ENCODE measurements around the gene GPR150.

Gene GPR150

DNA sequence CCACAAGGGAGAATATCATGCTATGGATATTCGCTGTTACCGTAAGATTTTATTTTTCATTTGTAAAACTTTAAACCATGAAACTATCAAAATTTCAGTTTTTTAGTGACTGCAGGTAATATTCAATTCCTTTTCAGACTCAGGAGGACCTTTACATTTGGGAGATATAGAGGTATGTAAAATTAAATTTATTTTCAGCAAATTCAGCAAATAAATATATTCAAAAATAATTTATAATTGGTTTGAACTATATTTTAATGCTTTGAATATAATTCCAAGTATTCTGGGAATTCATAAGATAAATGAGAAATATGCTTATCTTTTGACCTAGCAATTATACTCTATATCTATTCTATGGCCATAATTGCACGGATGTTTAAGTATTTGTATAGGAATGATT, 34.3 kb downstream of the GPR150 start:
- no peak for DNase-seq

DNA sequence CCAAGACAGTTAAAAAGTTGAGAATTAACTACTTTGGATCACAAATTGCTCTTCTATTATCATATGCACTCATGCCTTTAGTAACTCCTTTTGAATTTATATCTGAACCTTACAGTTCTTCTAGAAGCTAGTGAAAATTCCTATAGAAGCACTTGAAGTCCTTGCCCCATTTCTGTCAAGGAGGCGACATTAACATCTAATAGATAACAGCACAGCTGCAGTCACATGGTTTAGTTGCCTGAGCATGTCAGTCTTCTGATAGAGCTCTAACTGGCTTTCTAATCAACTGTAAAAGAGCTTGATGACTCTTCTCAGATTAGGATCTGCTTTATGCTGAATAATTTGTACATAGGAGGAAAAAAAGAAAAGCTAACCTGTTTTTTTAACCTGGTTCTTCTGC, 35.7 kb downstream of the GPR150 start:
- no peak for DNase-seq

DNA sequence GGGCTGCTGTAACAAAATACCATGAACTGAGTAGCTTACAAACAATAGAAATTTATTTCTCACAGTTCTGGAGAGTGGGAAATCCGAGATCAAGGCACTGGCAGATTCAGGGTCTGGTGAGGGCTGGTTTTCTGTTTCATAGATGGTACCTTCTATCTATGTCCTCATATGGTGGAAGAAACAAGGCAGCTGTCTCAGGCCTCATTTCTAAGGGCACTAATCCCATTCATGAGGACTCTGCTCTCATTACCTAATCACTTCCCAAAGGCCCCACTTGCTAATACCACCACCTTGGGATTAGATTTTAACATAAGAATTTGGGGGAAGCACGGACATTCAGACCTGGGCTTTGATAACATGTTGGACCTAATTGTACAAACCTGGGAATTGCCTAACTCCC, 40.2 kb downstream of the GPR150 start:
- DNase-seq: no peak

DNA sequence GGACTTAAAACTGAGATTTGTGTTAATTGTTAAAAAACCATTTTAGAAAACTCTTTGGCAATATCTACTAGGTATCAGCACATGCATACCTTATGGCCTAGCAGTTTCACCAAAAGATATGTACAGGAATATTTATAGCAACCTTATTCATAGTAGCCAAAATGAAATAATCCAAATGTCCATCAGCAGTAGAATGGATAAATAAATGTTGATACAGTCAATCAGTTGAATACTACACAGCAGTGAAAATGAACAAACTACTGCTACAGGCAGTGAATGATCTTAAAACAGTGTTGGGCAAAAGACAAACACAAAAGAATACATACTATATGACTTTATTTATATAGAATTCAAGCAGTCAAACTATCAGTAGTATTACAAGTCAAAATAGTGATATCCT, 43.1 kb downstream of the GPR150 start:
- no peak for DNase-seq

DNA sequence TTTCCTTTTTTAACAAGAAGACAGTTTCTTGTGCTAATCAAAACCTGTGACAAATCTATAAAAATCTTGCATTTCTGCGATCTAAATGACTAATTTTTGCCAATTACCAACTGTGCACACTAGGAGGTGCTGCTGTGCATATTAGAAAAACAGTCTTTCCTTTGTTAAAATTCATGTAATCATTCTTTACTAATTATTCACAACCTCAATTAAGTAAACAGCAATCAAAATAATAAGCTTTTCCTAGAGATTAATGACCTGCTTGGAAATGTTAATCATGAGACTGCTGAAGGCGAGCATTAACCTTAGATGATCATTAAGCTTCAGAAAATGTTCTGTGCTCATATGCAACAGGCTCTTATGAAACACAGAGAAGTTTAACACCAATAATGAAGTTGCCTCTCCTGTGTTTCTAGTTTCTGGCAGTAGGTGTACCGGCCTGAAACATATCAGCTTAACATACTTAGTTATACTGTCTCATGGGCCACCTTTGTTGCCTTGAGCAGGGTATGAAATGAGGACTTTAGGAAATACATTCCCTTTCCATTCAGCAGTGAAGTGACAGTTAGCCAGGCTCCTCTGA, 44.4 kb downstream of the GPR150 start:
- no peak for DNase-seq

DNA sequence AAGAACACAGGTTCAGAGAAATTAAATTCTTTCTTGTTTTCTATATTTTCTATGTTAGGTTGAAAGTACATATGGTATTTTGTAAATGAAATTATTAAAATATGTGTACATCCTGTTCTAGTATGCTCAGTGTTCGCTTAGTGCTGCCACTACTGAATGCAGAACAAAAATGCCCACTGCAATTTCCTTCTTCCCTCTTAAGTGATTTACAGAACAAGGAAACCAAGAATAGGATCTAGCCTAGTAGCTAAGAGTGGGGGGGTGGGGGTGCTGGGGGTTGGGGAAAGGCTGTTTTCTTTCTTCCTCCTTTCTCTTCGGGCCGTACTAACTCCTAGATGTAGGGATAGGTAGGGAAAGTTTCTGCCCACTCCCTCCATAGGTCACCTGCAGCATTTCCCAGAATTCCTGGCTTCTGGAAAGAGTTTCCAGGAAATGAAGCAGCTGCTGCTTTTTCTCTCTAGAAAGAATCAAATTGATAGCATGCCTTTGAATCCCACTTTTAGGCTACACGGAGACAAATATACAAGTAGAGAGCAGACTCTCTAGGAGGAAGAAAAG, 47.3 kb downstream of the GPR150 start:
- no peak for DNase-seq

DNA sequence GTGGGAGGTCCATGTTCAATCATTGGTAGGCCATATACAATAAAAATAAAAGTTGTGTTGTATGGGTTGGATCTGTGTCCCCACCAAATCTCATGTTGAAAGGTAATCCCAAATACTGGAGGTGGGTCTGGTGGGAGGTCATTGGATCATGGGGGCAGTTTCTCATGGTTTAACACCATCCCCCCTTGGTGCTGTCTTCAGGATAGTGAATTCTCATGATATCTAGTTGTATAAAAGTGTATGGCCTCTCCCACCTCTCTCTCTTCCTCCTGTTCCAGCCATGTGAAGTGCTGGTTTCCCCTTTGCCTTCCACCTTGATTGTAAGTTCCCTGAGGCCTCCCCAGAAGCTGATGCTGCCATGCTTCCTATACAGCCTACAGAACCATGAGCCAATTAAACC, 47.8 kb downstream of the GPR150 start:
- no peak for DNase-seq

DNA sequence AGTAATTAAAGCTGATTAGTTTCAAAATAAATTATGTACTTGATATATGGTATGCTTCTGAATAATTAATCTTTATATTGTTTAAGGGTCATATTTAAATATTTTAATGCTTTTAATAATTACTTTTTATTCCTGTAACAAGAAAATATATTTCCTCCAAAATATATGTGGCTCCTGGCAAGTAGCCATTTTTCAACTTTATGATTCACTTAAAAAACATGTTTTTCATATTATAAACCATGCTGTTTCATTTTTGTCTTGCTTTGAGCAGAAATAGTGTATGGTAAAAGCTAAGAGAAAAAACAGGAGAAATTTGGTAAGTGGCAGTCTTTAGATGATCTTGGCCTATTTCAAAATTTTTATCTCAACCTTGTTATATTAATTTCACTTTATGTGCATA, 48.3 kb downstream of the GPR150 start:
- no peak for DNase-seq

DNA sequence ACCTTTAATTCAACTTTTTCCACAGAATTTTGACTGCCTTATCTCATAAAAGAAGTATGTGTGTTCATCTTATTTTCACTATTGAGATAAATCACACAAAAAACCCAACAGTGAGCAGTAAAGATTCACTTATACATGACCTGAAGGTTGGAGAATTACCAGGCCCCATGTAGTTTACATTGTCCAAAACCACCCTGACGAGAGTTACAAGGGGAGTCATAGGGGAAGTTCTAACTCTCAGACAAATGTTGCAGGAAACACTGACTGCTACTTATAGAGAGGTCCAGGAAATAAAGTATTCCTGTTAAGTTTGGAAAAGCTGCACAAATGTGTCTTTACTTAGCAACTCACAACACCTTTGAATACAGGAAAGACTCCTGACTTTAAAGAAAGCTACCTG, 48.8 kb downstream of the GPR150 start:
- DNase-seq: no peak

DNA sequence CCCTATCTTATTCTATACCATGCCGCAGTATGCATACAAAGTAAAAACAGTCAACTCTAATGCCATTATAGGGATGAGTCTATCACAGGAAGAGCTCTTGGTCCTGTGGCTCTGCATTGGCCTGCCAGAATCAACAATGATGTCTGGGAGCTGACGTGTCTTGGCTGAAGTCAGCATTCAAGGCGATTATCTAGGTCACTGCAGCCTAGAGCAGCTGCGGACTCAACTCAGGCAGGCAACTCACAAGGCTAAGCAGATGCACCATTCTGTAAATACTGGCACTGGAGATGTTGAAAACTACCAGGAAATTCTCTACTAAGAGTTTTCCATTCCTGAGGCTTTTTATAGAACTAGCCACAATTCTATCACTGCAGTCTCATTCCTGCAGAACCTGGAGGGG, 49.7 kb downstream of the GPR150 start:
- DNase-seq: peak; percentile 20

DNA sequence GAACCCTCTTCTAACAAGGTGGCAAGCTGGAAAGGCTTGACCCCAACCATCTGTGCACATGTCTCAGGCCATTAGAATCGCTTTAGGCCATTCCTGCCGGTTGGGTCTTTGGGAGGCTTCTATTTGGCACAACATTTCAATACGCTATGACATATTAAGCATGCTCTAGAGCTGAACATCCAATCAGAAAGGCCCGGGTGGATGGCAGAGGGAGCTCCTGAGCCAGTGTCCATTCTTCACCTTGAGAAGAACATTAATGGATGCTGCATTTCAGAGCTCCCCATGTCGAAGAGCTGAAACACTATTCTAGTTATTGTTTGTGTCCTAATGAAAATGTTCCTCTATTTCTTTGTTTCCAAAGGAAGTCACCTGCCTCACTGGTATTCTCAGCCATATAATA, 50.1 kb downstream of the GPR150 start:
- DNase-seq: no peak

DNA sequence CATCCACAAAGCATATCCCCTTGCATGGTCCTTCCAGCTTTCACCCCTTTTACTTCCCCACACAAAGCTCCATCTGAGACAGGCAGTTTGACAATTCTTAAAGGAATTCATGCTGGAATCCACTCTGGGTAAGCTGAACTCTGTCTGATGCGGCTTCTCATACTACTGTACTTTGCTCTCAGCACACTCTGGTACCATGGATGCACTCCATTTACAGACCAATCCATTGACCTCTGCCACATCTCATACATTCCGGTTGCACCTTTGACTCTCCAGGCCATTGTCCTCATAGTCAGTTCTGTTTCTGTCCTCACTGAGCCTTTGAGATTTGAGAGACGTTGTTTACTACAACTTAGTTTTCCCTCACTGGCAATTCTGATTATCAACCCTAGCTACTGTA, 50.7 kb downstream of the GPR150 start:
- no peak for DNase-seq
